Right lobe of liver (tissue), 6 donors: Measurements from ENCODE around the gene ARHGEF35. TPM values are rescaled to one million over a fixed set of nuclear protein-coding genes. Genes with fewer than 3 reads are reported as not detected.
"Not testable (repeated sequence)": the region's sequence is repeated elsewhere in the genome, so short reads cannot be mapped to it uniquely, and the experiment has no call there.

ENCODE experiments used
- ATAC-seq, 4 donors: fragments of 200-7000 bp; cut with Tn5 transposase; one replicate each; pipeline ENCODE4 v1.9.1; 2020; ENCODE audit warnings: mild to moderate bottlenecking in 4 of 4, moderate library complexity in 4 of 4
- DNase-seq, 3 donors: peaks; one replicate each; pipeline ENCODE4 v3.0.0-alpha.2; 2020
- H3K27ac ChIP-seq, 3 donors: fragments of 200-600 bp; one replicate each; pipeline ENCODE4 v1.8.0; 2022
- H3K27me3 ChIP-seq, 2 donors: fragments of 200-600 bp; one replicate each; pipeline ENCODE4 v1.8.0; 2022
- H3K36me3 ChIP-seq, 4 donors: fragments of 200-600 bp; sonication (generic) in 1 of 4; one replicate each; pipeline versions ENCODE4 v1.5.1 to v1.8.0; 2017 to 2022; ENCODE audit warnings: control low read depth in 1 of 4
- H3K4me1 ChIP-seq, 4 donors: fragments of 200-600 bp; sonication (generic) in 1 of 4; one replicate each; pipeline versions ENCODE4 v1.5.1 to v1.8.0; 2017 to 2022; ENCODE audit warnings: control low read depth in 1 of 4
- H3K4me3 ChIP-seq, 3 donors: fragments of 200-600 bp; one replicate each; pipeline ENCODE4 v1.8.0; 2022
- H3K9me3 ChIP-seq, 4 donors: fragments of 200-600 bp; sonication (generic) in 1 of 4; one replicate each; pipeline versions ENCODE4 v1.5.1 to v1.8.0; 2017 to 2022; ENCODE audit warnings: control low read depth in 1 of 4
- WGBS: methylation state at CpG from one replicate; pipeline ENCODE4 v1.1.6; 2018; ENCODE audit warnings: low coverage, low lambda C conversion rate; ENCODE audit not compliant: insufficient coverage; ENCODE audit errors: missing lambda C conversion rate; 5-methylcytosine and 5-hydroxymethylcytosine counted together
- intact Hi-C, 2 donors: fragments of 100-400 bp; cut with DNase I; formaldehyde crosslinking; loops; one replicate each; pipeline versions ENCODE4 v1.11.2 to v1.14.1; 2022
- long read RNA-seq: library from polyadenylated mRNA; unstranded; transcript quantifications from one replicate; pipeline ENCODE4 v2.0.0, GENCODE V29; 2019
- total RNA-seq, 6 experiments: library from RNA; depleted of rRNA in 2 of 6; stranded (reverse); fragments of >200 nt in 2 of 6; fragmentation: NEBNext Ultra II Directional in 3 of 6; extraction: Animal tissue kit (Norgen Biotek cat#: 25700) in 3 of 6; gene quantifications; one replicate each; pipeline versions ENCODE4 v1.1.0 to v1.2.4, GENCODE V29; 2016 to 2023
- donor health status: DM: no; HTN: yes; CAD: no.
- donor health status: DM: no; HTN: no; CAD: no.
- donor health status: DM: no; HTN: no; CAD: no.
- donor health status: DM: no; HTN: yes; CAD: no.
- donor health status: DM: no; HTN: yes; CAD: no.

The ARHGEF35 gene
- total RNA-seq: 10 to 100 TPM in 1 of 6 experiments, 1 to 10 TPM in 5; 3.6 to 10.8 (median 5.8) TPM
- long read RNA-seq: 0 reads

- H3K4me3 ChIP-seq, H3K27me3 ChIP-seq, H3K27ac ChIP-seq, H3K9me3 ChIP-seq, H3K4me1 ChIP-seq, H3K36me3 ChIP-seq, intact Hi-C loops: not testable (repeated sequence)
- ATAC-seq (peak; percentile 94 to 98 (median 96)), DNase-seq (peak in 2 of 3 donors; percentile 40 to 46)
- no CpG with 5 or more reads among the region's 51 CpGs for WGBS
These were observed at the start of gene ARHGEF35 for GRCh38 chr7:144195212-144195872. ARHGEF35 (minus strand) TSS chr7:144195833; CDS start chr7:144188383, 7,450 bp downstream.

GRCh38 chr7:144245372-144245771 is 49.7 kb upstream of the ARHGEF35 start:
- DNase-seq, intact Hi-C loops, H3K27ac ChIP-seq, ATAC-seq, H3K27me3 ChIP-seq, H3K36me3 ChIP-seq, H3K9me3 ChIP-seq, H3K4me3 ChIP-seq, H3K4me1 ChIP-seq: not testable (repeated sequence)
- no CpG with 5 or more reads among the region's 2 CpGs for WGBS

GRCh38 chr7:144239365-144239764 is 43.7 kb upstream of the ARHGEF35 start, which contains the start of gene OR2A42:
OR2A42 (minus strand) TSS chr7:144239605; CDS start chr7:144232843, 6,762 bp downstream.
- H3K9me3 ChIP-seq, intact Hi-C loops, H3K27me3 ChIP-seq, DNase-seq, H3K27ac ChIP-seq, H3K4me3 ChIP-seq, H3K36me3 ChIP-seq, H3K4me1 ChIP-seq, ATAC-seq: not testable (repeated sequence)
- 86% methylated on average over 1 of the region's 2 CpGs for WGBS

GRCh38 chr7:144238530-144239082 is 43.0 kb upstream of the ARHGEF35 start:
- H3K27ac ChIP-seq, H3K27me3 ChIP-seq, H3K4me3 ChIP-seq, H3K4me1 ChIP-seq, intact Hi-C loops, ATAC-seq, DNase-seq, H3K36me3 ChIP-seq, H3K9me3 ChIP-seq: not testable (repeated sequence)
- 81% methylated on average over 2 of the region's 2 CpGs for WGBS

GRCh38 chr7:144233039-144233438 is 37.4 kb upstream of the ARHGEF35 start:
- H3K4me1 ChIP-seq, H3K9me3 ChIP-seq, intact Hi-C loops, DNase-seq, H3K27me3 ChIP-seq, H3K27ac ChIP-seq, H3K36me3 ChIP-seq, H3K4me3 ChIP-seq: not testable (repeated sequence)
- ATAC-seq: peak in 3 of 4 donors; percentile 53 to 58 (median 56)
- 67% methylated on average over 1 of the region's 1 CpG for WGBS

- no CpG with 5 or more reads among the region's 2 CpGs for WGBS
- DNase-seq, H3K36me3 ChIP-seq, H3K4me3 ChIP-seq, H3K9me3 ChIP-seq, H3K27me3 ChIP-seq, intact Hi-C loops, ATAC-seq, H3K4me1 ChIP-seq, H3K27ac ChIP-seq: not testable (repeated sequence)
These were observed 35.4 kb upstream of the ARHGEF35 start for GRCh38 chr7:144231027-144231426.

- intact Hi-C loops, DNase-seq: not testable (repeated sequence)
- WGBS: 100% methylated on average over 1 of the region's 3 CpGs
These were observed 33.2 kb upstream of the ARHGEF35 start for GRCh38 chr7:144228810-144229209.

GRCh38 chr7:144226866-144227265 is 31.2 kb upstream of the ARHGEF35 start:
- H3K27me3 ChIP-seq, H3K27ac ChIP-seq, DNase-seq, H3K4me3 ChIP-seq, H3K4me1 ChIP-seq, H3K9me3 ChIP-seq, H3K36me3 ChIP-seq, intact Hi-C loops: not testable (repeated sequence)
- WGBS: 67% methylated on average over 3 of the region's 4 CpGs
- ATAC-seq: peak in 1 of 4 donors; percentile 22

More at GRCh38 chr7:144228810-144229209, 33.2 kb upstream of the ARHGEF35 start:
- not testable (repeated sequence) for H3K27ac ChIP-seq, H3K4me3 ChIP-seq, H3K9me3 ChIP-seq, H3K27me3 ChIP-seq, H3K36me3 ChIP-seq, H3K4me1 ChIP-seq
- peak in 1 of 4 donors; percentile 44 for ATAC-seq

- H3K27me3 ChIP-seq, H3K36me3 ChIP-seq, H3K9me3 ChIP-seq, H3K27ac ChIP-seq, DNase-seq, H3K4me3 ChIP-seq, ATAC-seq, intact Hi-C loops, H3K4me1 ChIP-seq: not testable (repeated sequence)
These were observed 28.0 kb upstream of the ARHGEF35 start for GRCh38 chr7:144223675-144224074.

GRCh38 chr7:144220531-144220930 is 24.9 kb upstream of the ARHGEF35 start:
- ATAC-seq, H3K4me3 ChIP-seq, H3K9me3 ChIP-seq, DNase-seq, H3K4me1 ChIP-seq, intact Hi-C loops, H3K27me3 ChIP-seq, H3K27ac ChIP-seq, H3K36me3 ChIP-seq: not testable (repeated sequence)

- H3K9me3 ChIP-seq, H3K36me3 ChIP-seq, H3K4me3 ChIP-seq, DNase-seq, intact Hi-C loops, H3K27ac ChIP-seq, H3K27me3 ChIP-seq, H3K4me1 ChIP-seq: not testable (repeated sequence)
- WGBS: no CpG with 5 or more reads among the region's 4 CpGs
- peak; percentile 44 to 66 (median 53) for ATAC-seq
These were observed 23.5 kb upstream of the ARHGEF35 start for GRCh38 chr7:144219149-144219548.

GRCh38 chr7:144218581-144218980 is 22.9 kb upstream of the ARHGEF35 start:
- H3K36me3 ChIP-seq, DNase-seq, H3K9me3 ChIP-seq, H3K27ac ChIP-seq, H3K4me3 ChIP-seq, H3K4me1 ChIP-seq, intact Hi-C loops, H3K27me3 ChIP-seq: not testable (repeated sequence)
- 100% methylated on average over 1 of the region's 1 CpG for WGBS
- ATAC-seq: peak in 1 of 4 donors; percentile 11
